RCC 7860 (cell line): ENCODE results near the gene REEP1.

Experiments
- DNase-seq: peaks from one replicate; pipeline ENCODE4 v3.0.0-alpha.2; 2015; ENCODE audit warnings: low spot score
- FAIRE-seq: peaks from 2 replicates; lab custom pipeline; 2012; peaks lifted over from hg19 to GRCh38; lab: Jason Lieb, UNC

Gene REEP1

GRCh38 chr2:86308356-86308755 is 29.1 kb downstream of the REEP1 start:
- no peak for FAIRE-seq
- no peak for DNase-seq

- no peak for DNase-seq
- FAIRE-seq, result no peak
These were observed 30.0 kb downstream of the REEP1 start for GRCh38 chr2:86307431-86307830.

- DNase-seq (no peak), FAIRE-seq (no peak)
These were observed 31.5 kb downstream of the REEP1 start for GRCh38 chr2:86305915-86306254.

- no peak for DNase-seq
- FAIRE-seq, result no peak
These were observed 32.1 kb downstream of the REEP1 start for GRCh38 chr2:86305195-86305914.

- FAIRE-seq (no peak), DNase-seq (no peak)
These were observed 33.0 kb downstream of the REEP1 start for GRCh38 chr2:86304416-86304815.

- DNase-seq (no peak), FAIRE-seq (no peak)
These were observed 35.1 kb downstream of the REEP1 start for GRCh38 chr2:86302320-86302719.

GRCh38 chr2:86301711-86302202 is 35.7 kb downstream of the REEP1 start:
- FAIRE-seq (no peak), DNase-seq (no peak)

- DNase-seq (no peak), FAIRE-seq (no peak)
These were observed 36.4 kb downstream of the REEP1 start for GRCh38 chr2:86301009-86301408.

- no peak for DNase-seq
- no peak for FAIRE-seq
These were observed 36.9 kb downstream of the REEP1 start for GRCh38 chr2:86300496-86300895.

GRCh38 chr2:86298411-86299390 is 38.7 kb downstream of the REEP1 start:
- FAIRE-seq (no peak), DNase-seq (no peak)

GRCh38 chr2:86297382-86298147 is 39.9 kb downstream of the REEP1 start:
- no peak for FAIRE-seq
- no peak for DNase-seq

GRCh38 chr2:86296947-86297346 is 40.5 kb downstream of the REEP1 start:
- DNase-seq (no peak), FAIRE-seq (no peak)

- no peak for FAIRE-seq
These were observed 42.4 kb downstream of the REEP1 start for GRCh38 chr2:86295066-86295465.

GRCh38 chr2:86293612-86294011 is 43.8 kb downstream of the REEP1 start:
- FAIRE-seq, result no peak

More at GRCh38 chr2:86295066-86295465, 42.4 kb downstream of the REEP1 start:
- DNase-seq, result no peak

GRCh38 chr2:86292571-86293515 is 44.6 kb downstream of the REEP1 start:
- no peak for DNase-seq
- FAIRE-seq, result no peak

More at GRCh38 chr2:86293612-86294011, 43.8 kb downstream of the REEP1 start:
- no peak for DNase-seq

- no peak for DNase-seq
- FAIRE-seq, result no peak
These were observed 46.1 kb downstream of the REEP1 start for GRCh38 chr2:86291328-86291662.

GRCh38 chr2:86290596-86291327 is 46.7 kb downstream of the REEP1 start:
- FAIRE-seq (no peak), DNase-seq (no peak)

- FAIRE-seq (no peak), DNase-seq (no peak)
These were observed 50.9 kb downstream of the REEP1 start for GRCh38 chr2:86286516-86286915.

GRCh38 chr2:86285981-86286380 is 51.4 kb downstream of the REEP1 start:
- FAIRE-seq (no peak), DNase-seq (no peak)
